Natural killer cell (primary cell): ENCODE data around the gene PPIF. TPM values are rescaled to one million over a fixed set of nuclear protein-coding genes. Genes with fewer than 3 reads are reported as not detected.
"Not testable (repeated sequence)": the region's sequence is repeated elsewhere in the genome, so short reads cannot be mapped to it uniquely, and the experiment has no call there.

Source experiments
- ATAC-seq, 3 donors: fragments of 150-1000 bp in 2 of 3; fragments of 200-7000 bp in 1 of 3; cut with Tn5 transposase; 1 replicate in 1 of 3; 2 replicates in 2 of 3; pipeline ENCODE4 v1.10.0; 2021; ENCODE audit warnings: mild to moderate bottlenecking in 2 of 3, moderate library complexity in 2 of 3
- DNase-seq, 2 donors: peaks; one replicate each; pipeline versions ENCODE4 v3.0.0 to v3.0.0-alpha.2; 2013 to 2021; ENCODE audit warnings: mixed read lengths in 1 of 2
- H3K27ac ChIP-seq: one replicate; pipeline ENCODE4 v1.5.1; 2013; ENCODE audit warnings: mild to moderate bottlenecking, low read length
- H3K27me3 ChIP-seq: one replicate; pipeline ENCODE4 v1.6.1; 2013; ENCODE audit warnings: low read length; ENCODE audit not compliant: control insufficient read depth, insufficient read depth
- H3K36me3 ChIP-seq: one replicate; pipeline ENCODE4 v1.6.1; 2013; ENCODE audit warnings: low read length; ENCODE audit not compliant: control insufficient read depth, insufficient read depth
- H3K4me1 ChIP-seq: one replicate; pipeline ENCODE4 v1.6.1; 2013; ENCODE audit warnings: low read length; ENCODE audit not compliant: control insufficient read depth, insufficient read depth
- H3K4me3 ChIP-seq: one replicate; pipeline ENCODE4 v1.5.1; 2013; ENCODE audit warnings: low read length
- H3K9me3 ChIP-seq: one replicate; pipeline ENCODE4 v1.6.1; 2013; ENCODE audit warnings: low read length; ENCODE audit not compliant: control insufficient read depth, insufficient read depth
- H3K27ac Mint-ChIP-seq, 2 donors: one replicate each; pipeline ENCODE4 v1.8.0; 2022; ENCODE audit warnings: mild to moderate bottlenecking in 2 of 2, mixed read lengths in 2 of 2, moderate library complexity in 1 of 2
- H3K27me3 Mint-ChIP-seq, 2 donors: one replicate each; pipeline ENCODE4 v1.8.0; 2022; ENCODE audit warnings: low read depth in 2 of 2, mixed read lengths in 2 of 2
- H3K36me3 Mint-ChIP-seq: one replicate; pipeline ENCODE4 v1.8.0; 2022; ENCODE audit warnings: mixed read lengths
- H3K4me1 Mint-ChIP-seq, 2 donors: one replicate each; pipeline ENCODE4 v1.8.0; 2022; ENCODE audit warnings: mixed read lengths in 2 of 2
- H3K4me3 Mint-ChIP-seq: one replicate; pipeline ENCODE4 v1.8.0; 2022; ENCODE audit warnings: mild to moderate bottlenecking, moderate library complexity, mixed read lengths
- H3K9me3 Mint-ChIP-seq, 2 donors: one replicate each; pipeline ENCODE4 v1.8.0; 2022; ENCODE audit warnings: mixed read lengths in 2 of 2
- WGBS: methylation state at CpG from one replicate; pipeline ENCODE4 v1.1.7; 2013; ENCODE audit warnings: missing lambda C conversion rate; ENCODE audit not compliant: insufficient coverage; 5-methylcytosine and 5-hydroxymethylcytosine counted together
- intact Hi-C: fragments of 100-400 bp; cut with micrococcal nuclease; formaldehyde crosslinking; loops from one replicate; pipeline ENCODE4 v1.14.2; 2022
- total RNA-seq, 4 donors: library from RNA; stranded (reverse); fragments of 120-200 nt in 1 of 4; gene quantifications; one replicate each; pipeline versions ENCODE4 v1.2.3 to v1.2.4, GENCODE V29; 2013 to 2022
- TF ChIP-seq, protein P1 (sequence below): fragments of 200-600 bp; IDR thresholded peaks from one replicate; pipeline ENCODE4 v1.8.0; 2022; ENCODE audit warnings: antibody characterized with exemption

The PPIF gene
- total RNA-seq, 3 donors from 2014 or later (not counting 1 experiment from before 2014, with no cell fraction given) = 59.5 to 99.1 (median 66.3) TPM

DNA sequence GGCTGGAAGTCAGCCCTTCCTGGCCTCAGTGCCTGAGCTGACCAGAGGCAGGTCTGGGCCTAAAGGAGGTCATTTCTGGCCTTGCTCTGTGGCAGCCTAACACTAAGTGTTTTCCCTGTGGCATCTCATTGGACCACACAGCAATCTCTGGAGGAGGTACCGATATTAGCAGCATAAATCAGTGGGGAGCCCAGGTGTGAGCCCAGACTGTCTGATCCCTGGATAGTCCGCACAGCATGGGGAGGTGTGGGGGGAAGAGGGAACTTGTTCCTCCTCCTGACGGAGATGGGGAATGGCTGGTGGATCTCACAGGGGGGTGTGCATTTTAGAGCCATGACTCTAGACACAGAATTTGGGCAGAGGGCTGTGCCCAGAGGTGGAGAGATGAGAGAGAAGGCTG lies 11.0 kb upstream of the PPIF start:
- DNase-seq = no peak
- no peaks in the 10 kb centered on the region for H3K4me1 Mint-ChIP-seq
- 97% methylated on average over 3 of the region's 3 CpGs for WGBS
- no peak for ATAC-seq
- no peaks in the 10 kb centered on the region for H3K27me3 Mint-ChIP-seq
- H3K36me3 Mint-ChIP-seq = no peaks in the 10 kb centered on the region
- H3K9me3 Mint-ChIP-seq = no peaks in the 10 kb centered on the region
- H3K27ac Mint-ChIP-seq = no peak overlapping the region
- no peak overlapping the region for H3K4me3 Mint-ChIP-seq
- peaks cover 8% of the 10 kb centered on the region for H3K4me1 ChIP-seq
- intact Hi-C loops = no loop called here
- no peaks in the 10 kb centered on the region for H3K27me3 ChIP-seq
- H3K27ac ChIP-seq = no peak overlapping the region
- no peaks in the 10 kb centered on the region for H3K36me3 ChIP-seq
- H3K9me3 ChIP-seq = no peaks in the 10 kb centered on the region
- TF ChIP-seq, protein P1, sequence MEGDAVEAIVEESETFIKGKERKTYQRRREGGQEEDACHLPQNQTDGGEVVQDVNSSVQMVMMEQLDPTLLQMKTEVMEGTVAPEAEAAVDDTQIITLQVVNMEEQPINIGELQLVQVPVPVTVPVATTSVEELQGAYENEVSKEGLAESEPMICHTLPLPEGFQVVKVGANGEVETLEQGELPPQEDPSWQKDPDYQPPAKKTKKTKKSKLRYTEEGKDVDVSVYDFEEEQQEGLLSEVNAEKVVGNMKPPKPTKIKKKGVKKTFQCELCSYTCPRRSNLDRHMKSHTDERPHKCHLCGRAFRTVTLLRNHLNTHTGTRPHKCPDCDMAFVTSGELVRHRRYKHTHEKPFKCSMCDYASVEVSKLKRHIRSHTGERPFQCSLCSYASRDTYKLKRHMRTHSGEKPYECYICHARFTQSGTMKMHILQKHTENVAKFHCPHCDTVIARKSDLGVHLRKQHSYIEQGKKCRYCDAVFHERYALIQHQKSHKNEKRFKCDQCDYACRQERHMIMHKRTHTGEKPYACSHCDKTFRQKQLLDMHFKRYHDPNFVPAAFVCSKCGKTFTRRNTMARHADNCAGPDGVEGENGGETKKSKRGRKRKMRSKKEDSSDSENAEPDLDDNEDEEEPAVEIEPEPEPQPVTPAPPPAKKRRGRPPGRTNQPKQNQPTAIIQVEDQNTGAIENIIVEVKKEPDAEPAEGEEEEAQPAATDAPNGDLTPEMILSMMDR = no peak
- H3K4me3 ChIP-seq = no peak overlapping the region

GRCh38 chr10:79336739-79337138 lies 10.5 kb upstream of the PPIF start:
- H3K36me3 ChIP-seq = no peaks in the 10 kb centered on the region
- peaks cover 3% of the 10 kb centered on the region for H3K4me1 ChIP-seq
- Mint-ChIP-seq H3K27me3 (no peaks in the 10 kb centered on the region), H3K27ac (no peak overlapping the region), H3K4me3 (no peak overlapping the region), H3K36me3 (no peaks in the 10 kb centered on the region), H3K4me1 (no peaks in the 10 kb centered on the region), H3K9me3 (no peaks in the 10 kb centered on the region)
- H3K27me3 ChIP-seq = no peaks in the 10 kb centered on the region
- DNase-seq = no peak
- no peak overlapping the region for H3K27ac ChIP-seq
- 77% methylated on average over 6 of the region's 7 CpGs for WGBS
- H3K9me3 ChIP-seq = no peaks in the 10 kb centered on the region
- intact Hi-C loops = no loop called here
- H3K4me3 ChIP-seq = no peak overlapping the region
- TF ChIP-seq, protein P1 = no peak
- ATAC-seq = no peak

DNA sequence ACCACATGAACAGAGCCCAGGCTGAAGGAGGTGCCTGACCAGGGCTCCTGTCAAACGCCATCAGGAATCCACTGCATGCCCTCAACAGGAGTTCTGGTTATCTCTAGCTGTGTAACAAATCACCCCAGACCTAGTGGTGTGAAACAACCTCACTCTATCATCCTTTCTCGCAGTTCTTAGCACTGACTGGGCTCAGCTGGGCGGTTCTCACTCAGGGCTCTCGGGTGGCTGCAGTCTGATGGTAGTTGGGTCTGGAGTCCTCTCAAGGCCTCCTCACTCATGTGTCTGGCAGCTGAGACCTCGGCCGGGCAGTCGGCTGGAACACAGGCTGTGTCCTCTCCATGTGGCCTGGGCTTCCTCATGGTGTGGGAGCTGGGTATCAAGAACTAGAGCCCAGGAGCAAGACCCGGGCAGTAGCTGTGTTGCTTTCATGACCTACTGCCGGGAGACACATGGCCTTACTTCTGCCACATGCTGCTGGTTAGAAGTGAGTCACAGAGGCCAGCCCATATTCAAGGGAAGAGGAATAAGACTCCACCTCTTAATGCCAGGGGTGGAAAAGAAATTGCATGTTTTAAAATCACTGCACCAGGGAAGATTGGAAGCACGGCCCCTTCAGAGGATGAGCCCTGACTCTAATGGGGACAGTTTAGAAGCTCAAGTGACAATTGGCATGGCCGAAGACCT lies 9.3 kb upstream of the PPIF start:
- H3K27me3 Mint-ChIP-seq, H3K36me3 Mint-ChIP-seq, H3K9me3 Mint-ChIP-seq, H3K4me3 Mint-ChIP-seq, DNase-seq, H3K27ac Mint-ChIP-seq, H3K4me3 ChIP-seq, H3K4me1 Mint-ChIP-seq, H3K27ac ChIP-seq, H3K27me3 ChIP-seq, H3K36me3 ChIP-seq, intact Hi-C loops, H3K9me3 ChIP-seq, ATAC-seq, H3K4me1 ChIP-seq: not testable (repeated sequence)
- WGBS = 93% methylated on average over 4 of the region's 11 CpGs

- Mint-ChIP-seq H3K4me3 (no peak overlapping the region), H3K27ac (peak overlapping the region in 1 of 2 donors; percentile 39), H3K4me1 (peaks cover 0 to 7% of the 10 kb centered on the region in 2 donors), H3K27me3 (no peaks in the 10 kb centered on the region), H3K36me3 (no peaks in the 10 kb centered on the region), H3K9me3 (no peaks in the 10 kb centered on the region)
- 94% methylated on average over 3 of the region's 3 CpGs for WGBS
- Histone ChIP-seq H3K27me3 (no peaks in the 10 kb centered on the region), H3K9me3 (no peaks in the 10 kb centered on the region), H3K4me1 (peaks cover 6% of the 10 kb centered on the region), H3K36me3 (no peaks in the 10 kb centered on the region), H3K4me3 (no peak overlapping the region), H3K27ac (no peak overlapping the region)
- ATAC-seq (no peak), DNase-seq (no peak)
- intact Hi-C loops = no loop called here
- TF ChIP-seq, protein P1 = no peak
Observed at GRCh38 chr10:79339266-79339665, 8.0 kb upstream of the PPIF start.
